GM12874 (cell line): ENCODE measurements around the gene RBM14.

Source experiments
- CTCF ChIP-seq: IDR thresholded peaks from 2 replicates; pipeline ENCODE4 v1.5.1; 2011; ENCODE audit warnings: low read depth, mild to moderate bottlenecking, control low read depth, low read length, moderate library complexity; ENCODE audit not compliant: insufficient read depth

The RBM14 gene

GRCh38 chr11:66646828-66647227, 30.4 kb downstream of the RBM14 start:
- TF ChIP-seq CTCF, result no peak

- no peak for TF ChIP-seq CTCF
Observed at GRCh38 chr11:66649903-66650302, 33.5 kb downstream of the RBM14 start.

GRCh38 chr11:66651016-66651415, 34.6 kb downstream of the RBM14 start:
- no peak for TF ChIP-seq CTCF

- no peak for TF ChIP-seq CTCF
Observed at GRCh38 chr11:66652651-66653050, 36.2 kb downstream of the RBM14 start.

- TF ChIP-seq CTCF, result no peak
Observed at GRCh38 chr11:66653123-66653522, 36.7 kb downstream of the RBM14 start.

- TF ChIP-seq CTCF, result no peak
Observed at GRCh38 chr11:66659763-66660162, 43.3 kb downstream of the RBM14 start.

GRCh38 chr11:66663741-66664296, 47.4 kb downstream of the RBM14 start:
- TF ChIP-seq CTCF, result no peak

- TF ChIP-seq CTCF, result no peak
Observed at GRCh38 chr11:66665369-66665768, 48.9 kb downstream of the RBM14 start.
